ENCODE results near the gene CRIM1.

DNA sequence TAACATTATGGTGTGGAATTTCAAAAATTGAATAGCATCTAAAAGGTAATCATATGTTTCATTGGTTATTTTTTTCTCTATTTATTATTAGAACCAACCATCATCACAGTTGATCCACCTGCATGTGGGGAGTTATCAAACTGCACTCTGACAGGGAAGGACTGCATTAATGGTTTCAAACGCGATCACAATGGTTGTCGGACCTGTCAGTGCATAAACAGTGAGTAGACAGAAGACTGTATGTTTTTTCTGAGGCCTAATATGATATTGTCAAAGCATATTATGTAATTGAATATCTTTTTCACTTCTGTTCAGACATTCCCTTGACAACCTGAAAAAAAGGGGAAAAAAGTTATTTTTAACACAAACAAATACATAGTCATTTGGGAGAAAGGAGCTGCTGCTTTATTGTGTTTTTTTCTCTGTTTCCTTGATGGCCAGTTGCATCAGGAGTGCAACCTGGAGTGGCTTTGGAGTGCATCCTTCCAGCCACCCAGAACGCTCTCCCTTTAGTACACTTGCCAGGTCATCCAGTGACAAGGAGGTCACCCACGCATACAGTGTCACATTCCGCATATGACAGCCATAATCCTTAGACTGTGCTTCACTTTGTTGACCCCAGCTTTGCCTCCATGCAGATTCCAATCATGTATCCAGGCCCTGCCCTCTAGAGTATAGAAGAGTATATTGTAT lies 143.7 kb downstream of the CRIM1 start:
- TF ChIP-seq, protein P1, sequence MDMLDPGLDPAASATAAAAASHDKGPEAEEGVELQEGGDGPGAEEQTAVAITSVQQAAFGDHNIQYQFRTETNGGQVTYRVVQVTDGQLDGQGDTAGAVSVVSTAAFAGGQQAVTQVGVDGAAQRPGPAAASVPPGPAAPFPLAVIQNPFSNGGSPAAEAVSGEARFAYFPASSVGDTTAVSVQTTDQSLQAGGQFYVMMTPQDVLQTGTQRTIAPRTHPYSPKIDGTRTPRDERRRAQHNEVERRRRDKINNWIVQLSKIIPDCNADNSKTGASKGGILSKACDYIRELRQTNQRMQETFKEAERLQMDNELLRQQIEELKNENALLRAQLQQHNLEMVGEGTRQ (IDR thresholded peaks at IDR 0.05): no peak
- TF ChIP-seq, protein P2, sequence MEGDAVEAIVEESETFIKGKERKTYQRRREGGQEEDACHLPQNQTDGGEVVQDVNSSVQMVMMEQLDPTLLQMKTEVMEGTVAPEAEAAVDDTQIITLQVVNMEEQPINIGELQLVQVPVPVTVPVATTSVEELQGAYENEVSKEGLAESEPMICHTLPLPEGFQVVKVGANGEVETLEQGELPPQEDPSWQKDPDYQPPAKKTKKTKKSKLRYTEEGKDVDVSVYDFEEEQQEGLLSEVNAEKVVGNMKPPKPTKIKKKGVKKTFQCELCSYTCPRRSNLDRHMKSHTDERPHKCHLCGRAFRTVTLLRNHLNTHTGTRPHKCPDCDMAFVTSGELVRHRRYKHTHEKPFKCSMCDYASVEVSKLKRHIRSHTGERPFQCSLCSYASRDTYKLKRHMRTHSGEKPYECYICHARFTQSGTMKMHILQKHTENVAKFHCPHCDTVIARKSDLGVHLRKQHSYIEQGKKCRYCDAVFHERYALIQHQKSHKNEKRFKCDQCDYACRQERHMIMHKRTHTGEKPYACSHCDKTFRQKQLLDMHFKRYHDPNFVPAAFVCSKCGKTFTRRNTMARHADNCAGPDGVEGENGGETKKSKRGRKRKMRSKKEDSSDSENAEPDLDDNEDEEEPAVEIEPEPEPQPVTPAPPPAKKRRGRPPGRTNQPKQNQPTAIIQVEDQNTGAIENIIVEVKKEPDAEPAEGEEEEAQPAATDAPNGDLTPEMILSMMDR (IDR thresholded peaks at IDR 0.05): no peak
- TF ChIP-seq RCOR1 (IDR thresholded peaks at IDR 0.05; ENCODE audit: low read depth, low read length): no peak
- no peak for TF ChIP-seq CBX2 (IDR thresholded peaks at IDR 0.05; ENCODE audit: borderline replicate concordance, low read depth)
- TF ChIP-seq, protein P3, sequence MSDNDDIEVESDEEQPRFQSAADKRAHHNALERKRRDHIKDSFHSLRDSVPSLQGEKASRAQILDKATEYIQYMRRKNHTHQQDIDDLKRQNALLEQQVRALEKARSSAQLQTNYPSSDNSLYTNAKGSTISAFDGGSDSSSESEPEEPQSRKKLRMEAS (IDR thresholded peaks at IDR 0.05): no peak
- no peak for TF ChIP-seq RNF2 (IDR thresholded peaks at IDR 0.05; ENCODE audit: borderline replicate concordance, low read depth)
